ENCODE results near the gene CNTN4. TPM values are rescaled to one million over a fixed set of nuclear protein-coding genes. Genes with fewer than 3 reads are reported as not detected.
A peak's percentile ranks its signal among the peaks of the same experiment; 100 is the strongest.

The CNTN4 gene
- polyA plus RNA-seq, 3 donors, result 28.0 to 30.2 (median 29.7) TPM

DNA sequence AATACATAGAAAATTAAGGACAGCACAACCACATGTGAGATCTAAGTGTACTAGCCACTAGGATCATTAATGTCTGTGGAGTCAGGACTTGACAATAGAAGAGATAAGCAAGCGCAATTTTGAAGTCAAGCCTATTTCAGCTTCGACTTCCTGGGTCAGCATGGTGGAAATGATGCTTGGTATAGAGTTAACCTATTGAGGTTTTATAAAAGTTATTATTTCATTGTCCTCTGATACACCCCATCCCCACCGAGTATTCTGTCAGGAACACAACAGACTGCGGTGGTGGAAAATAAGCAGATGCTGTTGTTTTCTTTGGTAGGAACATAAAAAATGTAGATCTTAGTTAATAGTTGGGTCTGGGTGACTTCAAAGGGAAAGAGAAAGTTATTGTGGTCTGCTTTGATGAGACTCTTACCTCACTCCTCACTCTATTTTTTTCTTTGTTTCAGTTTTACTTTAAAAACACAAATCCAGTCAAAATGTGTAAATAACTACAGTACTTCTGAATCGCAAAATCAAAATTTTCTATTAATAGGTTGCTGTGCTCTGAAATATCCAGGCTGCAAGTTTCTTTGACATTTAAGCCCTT, 929.4 kb downstream of the CNTN4 start:
- DNase-seq, result no peak

DNA sequence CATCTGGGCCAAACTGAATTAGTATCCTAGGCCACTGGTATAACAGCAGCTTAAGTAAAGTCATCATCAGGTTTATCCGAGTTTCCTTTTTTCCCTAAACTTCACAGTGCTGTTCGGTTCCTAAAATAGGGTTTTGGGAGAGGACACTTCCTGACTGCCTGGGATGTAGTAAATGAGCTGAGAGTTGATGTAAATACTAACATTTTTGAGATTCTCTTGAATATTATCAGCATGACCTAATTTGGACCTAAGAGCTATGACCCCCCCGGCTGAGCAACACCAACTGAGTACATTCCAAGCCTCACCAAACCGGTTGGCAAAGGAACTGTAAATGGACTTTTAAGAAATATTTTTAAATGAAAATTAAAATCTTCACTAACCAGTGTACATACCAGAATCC, 932.7 kb downstream of the CNTN4 start:
- DNase-seq, result no peak

- no peak for DNase-seq
These were observed 938.5 kb downstream of the CNTN4 start for GRCh38 chr3:3037156-3037555.

DNA sequence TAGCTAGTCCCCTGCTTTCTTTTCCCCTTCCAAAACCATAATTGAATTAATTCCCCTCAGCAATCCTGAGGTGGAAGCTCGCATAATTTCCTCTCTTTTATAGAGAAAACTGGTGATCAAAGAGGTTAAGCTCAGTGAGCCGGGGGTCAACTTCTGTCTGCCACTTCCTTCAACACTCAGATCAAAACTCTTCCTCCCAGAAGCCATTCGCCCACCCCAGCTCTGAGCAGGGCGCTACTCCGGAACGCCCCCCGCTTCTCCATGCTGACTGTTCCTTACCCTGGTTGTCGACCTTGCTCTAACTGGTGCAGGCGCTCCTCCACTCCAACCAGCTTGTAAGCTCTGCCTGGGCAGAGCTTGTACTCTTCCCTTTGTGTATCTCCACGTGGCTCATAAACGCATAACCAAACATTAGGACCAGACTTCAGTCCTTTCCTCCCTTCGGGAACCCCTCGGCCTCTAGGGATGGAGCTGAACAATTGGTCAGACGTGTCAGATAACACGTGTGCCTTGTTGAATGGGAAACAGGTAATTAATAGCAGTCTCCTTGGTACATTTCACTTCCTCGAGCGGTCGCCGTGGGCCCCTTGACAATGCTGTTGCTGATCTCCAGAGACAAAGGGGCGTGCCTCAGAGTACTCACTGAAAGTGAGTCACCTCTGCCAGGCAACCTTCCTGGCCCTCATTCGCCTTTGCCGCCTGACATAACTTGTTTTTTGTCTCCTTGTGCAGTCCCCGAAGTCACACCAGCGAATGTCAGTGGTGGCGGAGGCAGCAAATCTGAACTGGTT, 939.7 kb downstream of the CNTN4 start:
- DNase-seq, result no peak

GRCh38 chr3:3053974-3054373, 955.3 kb downstream of the CNTN4 start:
- no peak for DNase-seq

GRCh38 chr3:3059645-3060044, 961.0 kb downstream of the CNTN4 start:
- DNase-seq, result no peak

DNA sequence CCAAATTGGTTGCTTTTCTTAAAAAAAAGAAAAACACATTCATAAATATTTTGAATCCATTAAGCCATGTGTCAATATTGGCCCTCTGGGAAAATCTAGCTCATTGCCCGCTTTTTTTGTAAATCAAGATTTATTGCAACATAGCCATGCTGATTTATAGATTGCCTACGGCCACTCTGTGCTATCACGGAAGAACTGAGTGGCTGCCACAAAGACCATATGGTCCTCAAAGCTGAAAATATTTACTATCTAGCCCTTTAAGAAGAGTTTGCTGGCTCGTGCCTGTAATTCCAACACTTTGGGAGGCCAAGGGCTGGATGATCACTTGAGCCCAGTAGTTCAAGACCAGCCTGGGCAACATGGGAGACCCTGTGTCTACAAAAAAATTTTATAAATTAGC, 965.6 kb downstream of the CNTN4 start:
- no peak for DNase-seq

DNA sequence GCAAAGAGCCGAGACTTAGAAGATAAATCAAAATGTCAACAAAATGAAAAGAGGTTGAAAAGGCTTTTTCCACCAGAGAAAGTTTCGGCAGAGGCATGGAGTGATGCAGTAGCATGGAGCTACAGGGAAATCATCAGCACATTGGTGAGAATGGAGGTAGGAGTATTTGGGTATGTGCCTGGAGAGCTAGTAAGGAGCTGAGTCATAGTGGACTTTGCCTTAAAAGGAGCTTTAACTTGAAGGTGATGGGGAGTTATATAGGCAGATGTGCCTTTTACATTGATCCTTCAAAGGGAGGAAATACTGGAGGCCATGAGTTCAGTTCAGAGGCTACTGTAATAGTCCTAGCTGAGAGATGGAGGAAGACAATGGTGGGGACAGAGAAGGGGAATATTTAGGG, 967.2 kb downstream of the CNTN4 start:
- no peak for DNase-seq

DNA sequence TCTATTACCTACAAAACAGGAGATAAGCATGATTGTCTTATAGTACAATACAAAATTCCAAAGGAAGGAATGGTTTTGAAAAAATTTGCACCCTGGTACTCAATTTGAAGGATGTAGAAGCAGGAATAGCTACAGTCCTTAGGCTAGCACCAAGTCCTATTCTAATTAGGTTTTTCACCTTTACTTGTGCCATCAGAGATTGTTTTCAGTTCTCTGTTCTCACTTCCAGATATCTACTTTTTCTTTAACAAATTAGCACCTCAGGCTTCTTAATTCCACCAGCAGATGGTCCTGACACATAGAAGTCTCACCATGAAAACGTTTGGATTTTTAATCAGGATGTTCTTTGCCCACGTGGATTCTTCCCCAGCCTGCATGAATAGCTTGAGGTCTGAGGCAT, 967.7 kb downstream of the CNTN4 start:
- no peak for DNase-seq

DNA sequence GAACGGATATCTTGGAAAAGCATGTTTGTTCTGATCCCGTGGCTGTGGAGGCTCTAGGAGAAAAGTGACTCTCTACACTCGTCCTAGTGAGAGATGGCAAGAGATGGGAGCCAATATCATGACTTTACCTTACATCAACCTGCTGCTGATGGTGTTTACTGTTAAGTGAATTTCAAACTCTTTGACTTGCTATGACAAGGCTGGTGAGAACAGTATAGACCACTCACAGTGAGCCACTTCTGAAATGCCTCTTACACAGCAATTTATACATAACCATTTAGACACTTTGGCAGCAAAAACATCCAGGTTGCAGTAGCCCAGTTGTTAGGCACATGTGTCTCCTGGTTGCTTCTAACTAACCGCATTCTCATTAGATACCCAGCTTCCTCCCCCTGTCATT, 968.2 kb downstream of the CNTN4 start:
- no peak for DNase-seq

DNA sequence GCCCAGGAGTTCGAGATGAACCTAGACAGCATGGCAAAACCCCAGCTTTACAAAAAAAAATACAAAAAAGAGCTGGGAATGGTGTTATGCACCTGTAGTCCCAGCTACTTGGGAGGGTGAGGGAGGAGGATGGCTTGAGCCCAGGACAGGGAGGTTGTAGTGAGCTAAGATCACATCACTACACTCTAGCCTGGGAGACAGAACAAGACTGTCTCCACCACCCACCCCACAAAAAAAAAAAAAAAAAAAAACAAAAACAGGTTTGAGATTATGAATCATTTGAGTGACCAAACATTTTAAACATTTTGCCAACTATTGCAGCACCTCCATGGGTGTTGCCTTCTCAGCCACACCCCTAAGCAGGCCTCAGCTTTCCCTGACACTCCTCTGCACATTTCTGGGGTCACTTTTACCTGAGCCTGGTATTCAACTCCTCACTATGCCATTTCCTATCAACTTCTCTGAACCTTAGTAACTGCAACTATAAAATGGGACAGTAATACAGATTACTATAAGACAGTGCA, 969.8 kb downstream of the CNTN4 start:
- no peak for DNase-seq

DNA sequence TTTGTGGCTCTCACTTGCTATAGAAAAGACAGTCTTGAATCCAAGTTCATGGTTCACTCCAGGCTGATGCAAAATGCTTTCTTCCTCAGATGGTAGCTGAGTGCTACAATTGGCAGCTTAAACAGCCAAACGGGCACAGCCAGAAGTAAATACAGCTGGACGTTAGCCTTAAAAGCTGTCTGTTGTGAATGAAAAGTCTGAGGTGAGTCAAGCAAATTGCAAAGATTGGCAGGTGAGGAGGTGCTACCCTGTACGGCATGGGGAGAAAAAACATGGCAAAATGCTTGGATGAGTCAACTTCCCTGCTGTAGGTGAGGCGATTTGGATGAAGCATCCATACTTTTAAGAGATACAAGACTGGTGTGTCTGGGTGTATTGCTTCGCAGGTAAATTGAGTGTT, 971.1 kb downstream of the CNTN4 start:
- no peak for DNase-seq

- peak; percentile 24 for DNase-seq
These were observed 972.5 kb downstream of the CNTN4 start for GRCh38 chr3:3071136-3071535.

DNA sequence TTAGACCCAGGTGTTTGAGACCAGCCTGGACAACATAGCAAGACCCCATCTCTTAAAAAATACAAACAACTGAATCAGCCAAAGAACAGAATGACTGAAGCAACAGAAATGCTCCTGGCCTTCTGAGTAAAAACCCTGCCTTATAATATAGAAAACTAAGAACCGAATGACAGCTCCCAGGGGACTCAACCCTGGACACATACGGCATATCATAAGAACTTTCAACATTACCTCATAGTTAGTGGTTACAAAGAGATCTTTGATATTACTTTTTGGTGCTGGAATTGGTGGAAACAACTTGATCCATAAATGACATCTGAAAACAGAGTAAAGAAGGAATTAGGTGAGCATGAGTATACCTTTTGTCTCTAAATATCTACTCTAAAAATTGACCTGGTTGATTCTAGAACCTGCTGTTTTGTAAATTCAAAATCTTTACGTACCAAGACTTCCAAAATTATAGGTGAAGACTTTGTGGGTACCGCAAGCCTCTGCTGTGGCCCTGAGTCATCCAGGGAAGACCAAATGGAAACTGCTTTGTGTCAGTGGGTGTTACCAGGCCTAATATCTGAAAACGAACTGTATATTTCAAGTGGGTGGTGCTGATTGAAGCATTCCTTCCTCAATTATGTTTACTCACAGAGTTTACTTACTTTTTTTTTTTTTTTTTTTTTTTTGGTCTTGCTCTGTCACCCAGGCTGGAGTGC, 976.0 kb downstream of the CNTN4 start:
- DNase-seq, result no peak

DNA sequence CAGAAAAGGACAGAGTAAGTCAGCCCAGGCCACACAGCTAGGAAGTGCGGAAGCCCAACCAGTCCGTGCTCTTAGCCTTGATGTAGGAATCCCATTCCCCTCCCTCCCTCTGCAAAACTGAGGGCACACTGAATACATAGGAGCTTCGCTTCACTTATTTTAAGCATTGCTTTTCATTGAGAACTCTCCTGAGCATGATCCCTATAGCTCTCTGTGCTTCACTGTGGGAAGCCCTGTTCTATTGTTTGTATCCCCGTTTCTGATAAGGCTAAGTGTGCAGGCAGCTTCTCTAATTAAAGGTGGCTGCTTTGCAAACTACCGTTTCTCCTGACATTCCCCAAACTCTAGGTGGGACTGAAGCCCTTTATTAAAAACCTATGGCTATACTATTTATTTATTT, 981.6 kb downstream of the CNTN4 start:
- DNase-seq, result no peak

- no peak for DNase-seq
These were observed 982.9 kb downstream of the CNTN4 start for GRCh38 chr3:3081381-3082233.

DNA sequence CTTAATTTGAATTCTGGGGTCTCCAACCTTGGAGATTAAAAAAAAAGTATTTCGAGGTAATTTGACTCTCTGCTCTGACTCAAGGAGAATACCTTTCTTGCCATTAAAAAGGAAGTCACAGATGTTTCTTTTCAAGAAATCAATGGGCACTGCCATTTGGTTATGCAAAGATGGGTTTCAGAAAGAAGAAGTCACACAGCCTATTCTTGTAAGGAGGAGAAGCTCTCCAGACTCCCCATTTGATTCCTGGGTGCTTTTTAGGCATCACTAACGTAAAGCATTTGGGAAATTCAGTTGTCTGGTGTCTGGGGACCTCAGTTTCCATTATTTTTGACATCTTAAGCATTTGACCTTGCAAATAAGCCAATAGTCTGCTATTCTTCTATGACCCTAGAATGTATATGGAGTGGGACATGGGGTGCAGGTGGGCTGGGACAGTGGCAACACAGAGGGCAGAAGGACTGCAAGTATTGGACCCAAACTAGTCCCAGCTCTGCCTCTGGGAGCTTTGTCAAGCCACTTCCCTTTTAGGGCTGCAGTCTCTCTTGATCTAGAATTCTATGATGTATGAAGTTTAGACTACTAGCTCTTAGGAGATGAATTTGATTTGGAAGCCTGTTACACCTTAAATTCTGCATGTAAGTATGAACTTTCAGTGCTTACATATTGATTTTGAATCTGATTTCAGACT, 983.7 kb downstream of the CNTN4 start:
- no peak for DNase-seq

DNA sequence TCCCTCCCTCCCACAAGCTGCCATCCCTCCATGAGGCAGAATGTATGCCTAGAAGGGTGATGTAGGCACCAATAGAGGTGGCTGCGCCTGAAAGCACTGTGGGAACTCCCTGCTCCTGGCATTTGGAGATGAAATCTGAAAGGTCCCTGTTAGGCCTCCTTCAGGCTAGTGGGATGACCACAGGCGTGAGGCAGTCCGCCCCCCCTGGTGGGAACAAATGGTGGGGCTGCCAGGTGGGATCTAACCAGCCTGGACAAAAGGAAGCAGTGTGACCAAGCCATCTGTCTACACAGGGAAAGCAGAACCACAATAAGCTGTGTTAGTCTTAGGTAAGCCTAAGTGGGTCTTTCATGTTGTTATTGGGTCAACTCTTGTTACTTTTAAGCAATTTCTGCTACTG, 986.2 kb downstream of the CNTN4 start:
- DNase-seq, result no peak

DNA sequence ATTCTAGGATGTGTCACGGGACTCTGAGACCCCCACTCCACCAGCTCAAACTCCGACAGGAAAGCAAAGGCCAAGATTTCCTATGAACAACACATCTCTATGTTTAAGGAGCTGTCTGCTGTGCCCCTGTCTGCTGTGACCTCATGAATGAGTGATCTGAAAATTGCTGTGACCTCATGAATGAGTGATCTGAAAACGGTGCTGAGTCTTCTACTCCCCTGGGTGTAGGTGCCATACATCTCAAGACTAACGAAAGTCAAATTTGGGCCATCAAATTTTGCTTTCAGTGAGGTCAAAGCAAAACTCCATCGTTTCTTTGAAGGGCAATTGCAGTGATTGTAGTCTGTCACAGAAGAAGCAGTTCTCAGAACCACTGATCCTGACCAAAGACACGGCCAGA, 987.1 kb downstream of the CNTN4 start:
- DNase-seq, result no peak

DNA sequence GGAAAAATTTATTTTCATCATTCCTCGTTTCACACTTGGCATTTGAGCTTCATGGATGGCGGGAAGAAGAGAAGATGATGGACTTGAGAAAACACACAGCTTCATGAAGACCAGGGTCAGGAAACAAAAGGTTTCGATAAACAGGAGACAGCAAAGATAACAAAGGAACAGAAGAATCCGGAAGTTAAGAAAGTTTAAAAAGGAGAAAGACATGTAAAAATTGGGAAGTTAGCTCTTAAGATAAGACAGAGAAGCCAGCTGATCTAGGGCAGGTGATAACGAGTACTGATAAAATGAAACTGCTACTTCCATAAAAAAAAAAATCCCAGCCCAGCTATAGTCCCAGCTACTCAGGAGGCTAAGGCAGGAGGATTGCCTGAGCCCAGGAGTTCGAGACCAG, 987.6 kb downstream of the CNTN4 start:
- DNase-seq, result no peak

DNA sequence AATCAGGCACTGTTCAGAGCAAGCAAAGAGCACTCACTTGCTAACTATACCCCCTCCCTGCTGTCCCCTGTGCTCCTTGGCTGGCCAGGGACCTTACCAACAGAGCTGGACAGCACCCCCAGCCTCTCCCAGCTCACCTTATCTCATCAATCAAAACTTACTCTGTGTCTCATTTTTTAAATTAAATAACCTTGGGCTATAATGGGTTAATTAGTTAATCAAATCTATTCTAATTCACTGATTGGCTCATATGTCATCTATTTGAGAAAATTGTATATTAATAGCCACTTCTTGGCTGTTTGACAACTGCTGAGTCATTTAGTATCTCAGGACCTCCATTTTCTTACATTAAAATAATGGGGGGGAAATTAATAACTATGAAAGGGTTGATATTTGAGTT, 988.6 kb downstream of the CNTN4 start:
- no peak for DNase-seq
